HFFc6 (cell line): Measurements from ENCODE around the gene TMPO. TPM values are rescaled to one million over a fixed set of nuclear protein-coding genes. Genes with fewer than 3 reads are reported as not detected.

Source experiments
- DNase-seq: peaks from one replicate; pipeline ENCODE4 v3.0.0-alpha.2; 2018
- H3K27ac Mint-ChIP-seq: 2 replicates; pipeline ENCODE4 v1.8.0; 2020; ENCODE audit warnings: mild to moderate bottlenecking, mixed read lengths
- H3K27me3 Mint-ChIP-seq: 2 replicates; pipeline ENCODE4 v1.8.0; 2021; ENCODE audit warnings: mild to moderate bottlenecking, moderate library complexity, mixed read lengths; ENCODE audit not compliant: insufficient read depth
- H3K36me3 Mint-ChIP-seq: 2 replicates; pipeline ENCODE4 v1.8.0; 2021; ENCODE audit warnings: low read depth, mixed read lengths
- H3K4me1 Mint-ChIP-seq: 2 replicates; pipeline ENCODE4 v1.8.0; 2020; ENCODE audit warnings: low read depth, mixed read lengths
- H3K4me3 Mint-ChIP-seq: 2 replicates; pipeline ENCODE4 v1.8.0; 2020; ENCODE audit warnings: mild to moderate bottlenecking, moderate library complexity, mixed read lengths
- H3K9me3 Mint-ChIP-seq: 2 replicates; pipeline ENCODE4 v1.8.0; 2020; ENCODE audit warnings: mild to moderate bottlenecking, mixed read lengths
- CTCF ChIP-seq: fragments of 200-600 bp; sonication (generic); IDR thresholded peaks from 2 replicates; pipeline ENCODE4 v1.5.0; 2021; ENCODE audit warnings: antibody characterized with exemption, mild to moderate bottlenecking
- long read RNA-seq: library from polyadenylated mRNA; unstranded; transcript quantifications from one replicate; pipeline ENCODE4 v2.0.0, GENCODE V29; 2019
- total RNA-seq, 6 experiments: library from RNA; stranded (reverse); fragmentation: NEBNext Ultra II Directional; extraction: Animal tissue kit (Norgen Biotek cat#: 25700); gene quantifications; 2 replicates in 1 of 6; 3 replicates in 5 of 6; pipeline ENCODE4 v1.2.3, GENCODE V29; 2021

Gene TMPO
- 100 to 1,000 TPM in 1 of 6 experiments, 10 to 100 TPM in 5; 48.4 to 112 (median 98.2) TPM for total RNA-seq
- long read RNA-seq, full-length matches to known transcripts, result 19 of 27 reads
- long read RNA-seq, partial matches to known transcripts, result 6 of 27 reads
- long read RNA-seq, other reads (novel, unspliced or antisense), result 2 of 27 reads

GRCh38 chr12:98515287-98516110, at the start of gene TMPO:
Gene TMPO (plus strand): TSS chr12:98515590. CDS start chr12:98515868, 278 bp downstream.
- peak; percentile 86 for DNase-seq
- peaks cover 2% of the 10 kb centered on the region; the same call in 1 of the 2 replicates for H3K27me3 Mint-ChIP-seq
- H3K36me3 Mint-ChIP-seq, result peaks cover 22% of the 10 kb centered on the region; the same call in 1 of the 2 replicates
- peaks cover 25% of the 10 kb centered on the region for H3K4me1 Mint-ChIP-seq
- H3K27ac Mint-ChIP-seq, result peak within 1 kb of the TSS; percentile 98
- no peak for TF ChIP-seq CTCF
- peak within 1 kb of the TSS; percentile 99 for H3K4me3 Mint-ChIP-seq
- no peaks in the 10 kb centered on the region for H3K9me3 Mint-ChIP-seq

GRCh38 chr12:98465950-98466602, 49.3 kb upstream of the TMPO start:
- no peak overlapping the region for H3K27ac Mint-ChIP-seq
- no peak for TF ChIP-seq CTCF
- peaks cover 14% of the 10 kb centered on the region for H3K27me3 Mint-ChIP-seq
- no peak overlapping the region for H3K4me3 Mint-ChIP-seq
- DNase-seq, result no peak
- no peaks in the 10 kb centered on the region for H3K36me3 Mint-ChIP-seq
- peaks cover 16% of the 10 kb centered on the region for H3K4me1 Mint-ChIP-seq
- no peaks in the 10 kb centered on the region for H3K9me3 Mint-ChIP-seq

GRCh38 chr12:98466640-98467400, 48.6 kb upstream of the TMPO start:
- Mint-ChIP-seq H3K27ac (no peak overlapping the region), H3K4me1 (peaks cover 18% of the 10 kb centered on the region), H3K4me3 (no peak overlapping the region), H3K27me3 (peaks cover 17% of the 10 kb centered on the region), H3K36me3 (no peaks in the 10 kb centered on the region), H3K9me3 (no peaks in the 10 kb centered on the region)
- no peak for DNase-seq
- no peak for TF ChIP-seq CTCF

- TF ChIP-seq CTCF, result no peak
- DNase-seq, result no peak
- Mint-ChIP-seq H3K4me1 (peaks cover 18% of the 10 kb centered on the region), H3K9me3 (no peaks in the 10 kb centered on the region), H3K4me3 (no peak overlapping the region), H3K36me3 (no peaks in the 10 kb centered on the region), H3K27me3 (peaks cover 12% of the 10 kb centered on the region), H3K27ac (no peak overlapping the region)
These were observed 46.3 kb upstream of the TMPO start for GRCh38 chr12:98469109-98469508.

GRCh38 chr12:98470469-98471082, 44.8 kb upstream of the TMPO start:
- H3K4me1 Mint-ChIP-seq, result peaks cover 27% of the 10 kb centered on the region
- H3K27ac Mint-ChIP-seq, result no peak overlapping the region
- no peaks in the 10 kb centered on the region for H3K36me3 Mint-ChIP-seq
- H3K9me3 Mint-ChIP-seq, result no peaks in the 10 kb centered on the region
- H3K4me3 Mint-ChIP-seq, result no peak overlapping the region
- H3K27me3 Mint-ChIP-seq, result peaks cover 8% of the 10 kb centered on the region
- DNase-seq, result no peak
- TF ChIP-seq CTCF, result no peak
